NCI-H82 treated with DMSO at 0.1 percent for 48 hours (cell line): ENCODE results near the gene NAA10.

Experiments used
- DNase-seq: peaks from one replicate; lab custom pipeline; 2025; ENCODE audit not compliant: unreplicated experiment; lab: John Stamatoyannopoulos, UW

The NAA10 gene

GRCh38 chrX:153911798-153912197 lies 23.0 kb downstream of the NAA10 start:
- no peak for DNase-seq

- DNase-seq: no peak
Measured at GRCh38 chrX:153910446-153910845, 24.4 kb downstream of the NAA10 start.

- DNase-seq: no peak
Measured at GRCh38 chrX:153909980-153910360, 24.9 kb downstream of the NAA10 start.

- DNase-seq: peak; percentile 17
Measured at GRCh38 chrX:153909024-153909979, 25.5 kb downstream of the NAA10 start.

- no peak for DNase-seq
Measured at GRCh38 chrX:153908219-153908860, 26.5 kb downstream of the NAA10 start.

GRCh38 chrX:153907456-153907855 lies 27.4 kb downstream of the NAA10 start:
- DNase-seq: no peak

GRCh38 chrX:153906126-153906917 lies 28.5 kb downstream of the NAA10 start:
- no peak for DNase-seq

- no peak for DNase-seq
Measured at GRCh38 chrX:153905481-153906095, 29.2 kb downstream of the NAA10 start.

GRCh38 chrX:153903991-153904957 lies 30.6 kb downstream of the NAA10 start, which contains the start of gene AVPR2:
Gene AVPR2, plus strand, starts transcription at chrX:153904673. Its CDS starts 473 bp downstream, at chrX:153905146.
- no peak for DNase-seq

- DNase-seq: no peak
Measured at GRCh38 chrX:153903238-153903980, 31.4 kb downstream of the NAA10 start.

- no peak for DNase-seq
Measured at GRCh38 chrX:153902385-153902784, 32.5 kb downstream of the NAA10 start.

- DNase-seq: no peak
Measured at GRCh38 chrX:153901753-153902140, 33.1 kb downstream of the NAA10 start.

GRCh38 chrX:153900831-153901752 lies 33.7 kb downstream of the NAA10 start:
- DNase-seq: peak; percentile 36

GRCh38 chrX:153897899-153898298 lies 36.9 kb downstream of the NAA10 start:
- peak; percentile 11 for DNase-seq

- no peak for DNase-seq
Measured at GRCh38 chrX:153889123-153889522, 45.7 kb downstream of the NAA10 start.

GRCh38 chrX:153888344-153888743 lies 46.5 kb downstream of the NAA10 start:
- DNase-seq: no peak

GRCh38 chrX:153887385-153887784 lies 47.5 kb downstream of the NAA10 start:
- DNase-seq: no peak

GRCh38 chrX:153886915-153887314 lies 47.9 kb downstream of the NAA10 start:
- no peak for DNase-seq
